Stimulated activated naive CD8-positive, alpha-beta T cell treated with anti-CD3 and anti-CD28 coated beads, Interleukin-15, Interleukin-2, amounts not matched to agents 100 U/mL and 50 U/mL, for 24 hours (primary cell): Measurements from ENCODE around the gene CITED4.

Source experiments
- ATAC-seq: fragments of 150-1000 bp; cut with Tn5 transposase; one replicate; pipeline ENCODE4 v1.10.0; 2021
- DNase-seq: peaks from one replicate; pipeline ENCODE4 v3.0.0; 2021

The CITED4 gene

GRCh38 chr1:40834968-40835545, 27.1 kb downstream of the CITED4 start:
- no peak for DNase-seq
- ATAC-seq, result no peak

GRCh38 chr1:40833979-40834378, 28.2 kb downstream of the CITED4 start:
- ATAC-seq (no peak), DNase-seq (no peak)

GRCh38 chr1:40831001-40831732, 31.0 kb downstream of the CITED4 start:
- ATAC-seq, result no peak
- DNase-seq, result no peak

- ATAC-seq (no peak), DNase-seq (no peak)
Observed at GRCh38 chr1:40830419-40830943, 31.7 kb downstream of the CITED4 start.

- DNase-seq, result no peak
- ATAC-seq, result no peak
Observed at GRCh38 chr1:40829631-40830245, 32.4 kb downstream of the CITED4 start.

- DNase-seq (no peak), ATAC-seq (no peak)
Observed at GRCh38 chr1:40825996-40826395, 36.2 kb downstream of the CITED4 start.

GRCh38 chr1:40825435-40825788, 36.8 kb downstream of the CITED4 start:
- peak; percentile 33 for DNase-seq

GRCh38 chr1:40824591-40825434, 37.4 kb downstream of the CITED4 start:
- DNase-seq (no peak), ATAC-seq (no peak)

More at GRCh38 chr1:40825435-40825788, 36.8 kb downstream of the CITED4 start:
- no peak for ATAC-seq

- ATAC-seq (no peak), DNase-seq (no peak)
Observed at GRCh38 chr1:40823983-40824382, 38.2 kb downstream of the CITED4 start.

GRCh38 chr1:40823345-40823744, 38.8 kb downstream of the CITED4 start:
- ATAC-seq (no peak), DNase-seq (no peak)

GRCh38 chr1:40822890-40823289, 39.3 kb downstream of the CITED4 start:
- DNase-seq, result no peak
- ATAC-seq, result no peak

- DNase-seq, result no peak
- no peak for ATAC-seq
Observed at GRCh38 chr1:40820911-40821693, 41.1 kb downstream of the CITED4 start.

GRCh38 chr1:40820251-40820797, 41.8 kb downstream of the CITED4 start:
- no peak for DNase-seq
- ATAC-seq, result no peak

- ATAC-seq (no peak), DNase-seq (no peak)
Observed at GRCh38 chr1:40819101-40819500, 43.1 kb downstream of the CITED4 start.

GRCh38 chr1:40818264-40818961, 43.8 kb downstream of the CITED4 start:
- DNase-seq, result peak; percentile 90
- ATAC-seq, result peak; percentile 98

GRCh38 chr1:40817791-40818263, 44.3 kb downstream of the CITED4 start:
- DNase-seq (no peak), ATAC-seq (peak; percentile 8)

- no peak for ATAC-seq
- DNase-seq, result no peak
Observed at GRCh38 chr1:40815420-40815819, 46.7 kb downstream of the CITED4 start.
